M059J (cell line): ENCODE measurements around the gene DNAJC7. TPM values are rescaled to one million over a fixed set of nuclear protein-coding genes. Genes with fewer than 3 reads are reported as not detected.
"Not testable (repeated sequence)": the region's sequence is repeated elsewhere in the genome, so short reads cannot be mapped to it uniquely, and the experiment has no call there.

ENCODE experiments used
- DNase-seq: peaks from one replicate; pipeline ENCODE4 v3.0.0-alpha.2; 2012; ENCODE audit warnings: low read depth
- total RNA-seq: library from RNA; depleted of rRNA; stranded (reverse); fragments of >200 nt; shearing (Covaris generic); gene quantifications from 2 replicates; pipeline ENCODE4 v1.2.3, GENCODE V29; 2014

Gene DNAJC7
- total RNA-seq, 1 experiment from 2014 or later, result 66.6 TPM

- no peak for DNase-seq
These were observed 59.3 kb downstream of the DNAJC7 start for GRCh38 chr17:41957869-41958439.

GRCh38 chr17:41957031-41957868 lies 60.0 kb downstream of the DNAJC7 start:
- DNase-seq, result peak; percentile 47

GRCh38 chr17:41956522-41956921 lies 60.7 kb downstream of the DNAJC7 start:
- no peak for DNase-seq

GRCh38 chr17:41948762-41949460 lies 68.3 kb downstream of the DNAJC7 start:
- no peak for DNase-seq

- no peak for DNase-seq
These were observed 72.3 kb downstream of the DNAJC7 start for GRCh38 chr17:41944943-41945342.

- DNase-seq, result peak; percentile 20
These were observed 73.7 kb downstream of the DNAJC7 start for GRCh38 chr17:41943492-41943891.

GRCh38 chr17:41942626-41943373 lies 74.4 kb downstream of the DNAJC7 start:
- no peak for DNase-seq

- DNase-seq, result no peak
These were observed 76.1 kb downstream of the DNAJC7 start for GRCh38 chr17:41941168-41941567.

GRCh38 chr17:41939693-41940090 lies 77.5 kb downstream of the DNAJC7 start:
- no peak for DNase-seq

- DNase-seq, result no peak
These were observed 78.1 kb downstream of the DNAJC7 start for GRCh38 chr17:41939044-41939692.

- DNase-seq, result no peak
These were observed 79.0 kb downstream of the DNAJC7 start for GRCh38 chr17:41937970-41938954.

- DNase-seq, result no peak
These were observed 81.6 kb downstream of the DNAJC7 start for GRCh38 chr17:41935641-41936040.

GRCh38 chr17:41932816-41933389 lies 84.3 kb downstream of the DNAJC7 start:
- DNase-seq, result no peak

GRCh38 chr17:41931715-41932114 lies 85.5 kb downstream of the DNAJC7 start:
- DNase-seq, result not testable (repeated sequence)

GRCh38 chr17:41930833-41931156 lies 86.4 kb downstream of the DNAJC7 start:
- not testable (repeated sequence) for DNase-seq

GRCh38 chr17:41930009-41930832 lies 87.0 kb downstream of the DNAJC7 start, which contains the start of gene ODAD4:
Gene ODAD4, plus strand, starts transcription at chr17:41930617. Its CDS starts 107 bp downstream, at chr17:41930724.
- DNase-seq, result peak; percentile 97

GRCh38 chr17:41928693-41929251 lies 88.5 kb downstream of the DNAJC7 start:
- DNase-seq, result no peak
